ENCODE data around the gene MGAT5. TPM values are rescaled to one million over a fixed set of nuclear protein-coding genes. Genes with fewer than 3 reads are reported as not detected.

Gene MGAT5
- total RNA-seq, 1 donor from 2014 or later = 98.7 TPM

DNA sequence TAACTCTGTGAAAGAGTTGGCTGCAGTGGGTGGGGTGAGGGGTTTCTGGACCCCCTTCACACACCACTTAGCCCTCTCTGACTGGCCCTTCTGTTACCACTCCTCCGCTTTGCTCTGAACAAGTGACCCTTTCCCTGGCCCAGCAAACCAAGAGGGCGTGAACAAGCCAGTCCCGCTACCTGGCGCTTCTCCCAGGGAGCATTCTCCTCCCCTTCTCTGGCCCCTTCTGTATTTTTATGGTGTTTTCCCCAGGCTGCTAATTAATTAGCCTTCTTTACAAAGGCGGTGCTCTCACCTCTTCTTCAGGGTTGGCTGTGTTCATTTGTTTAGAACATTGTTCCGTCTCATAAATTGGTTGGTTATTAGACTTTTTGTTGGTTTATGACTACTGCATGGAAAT is 180.1 kb downstream of the MGAT5 start:
- TF ChIP-seq, protein P1, sequence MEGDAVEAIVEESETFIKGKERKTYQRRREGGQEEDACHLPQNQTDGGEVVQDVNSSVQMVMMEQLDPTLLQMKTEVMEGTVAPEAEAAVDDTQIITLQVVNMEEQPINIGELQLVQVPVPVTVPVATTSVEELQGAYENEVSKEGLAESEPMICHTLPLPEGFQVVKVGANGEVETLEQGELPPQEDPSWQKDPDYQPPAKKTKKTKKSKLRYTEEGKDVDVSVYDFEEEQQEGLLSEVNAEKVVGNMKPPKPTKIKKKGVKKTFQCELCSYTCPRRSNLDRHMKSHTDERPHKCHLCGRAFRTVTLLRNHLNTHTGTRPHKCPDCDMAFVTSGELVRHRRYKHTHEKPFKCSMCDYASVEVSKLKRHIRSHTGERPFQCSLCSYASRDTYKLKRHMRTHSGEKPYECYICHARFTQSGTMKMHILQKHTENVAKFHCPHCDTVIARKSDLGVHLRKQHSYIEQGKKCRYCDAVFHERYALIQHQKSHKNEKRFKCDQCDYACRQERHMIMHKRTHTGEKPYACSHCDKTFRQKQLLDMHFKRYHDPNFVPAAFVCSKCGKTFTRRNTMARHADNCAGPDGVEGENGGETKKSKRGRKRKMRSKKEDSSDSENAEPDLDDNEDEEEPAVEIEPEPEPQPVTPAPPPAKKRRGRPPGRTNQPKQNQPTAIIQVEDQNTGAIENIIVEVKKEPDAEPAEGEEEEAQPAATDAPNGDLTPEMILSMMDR (IDR thresholded peaks at IDR 0.05; ENCODE audit: borderline replicate concordance) = no peak
- H3K27me3 ChIP-seq (ENCODE audit: low read depth) = no peaks in the 10 kb centered on the region
- H3K9me3 ChIP-seq (replicated peaks) = no peaks in the 10 kb centered on the region
- peaks cover 88% of the 10 kb centered on the region for H3K36me3 ChIP-seq
- no peaks in the 10 kb centered on the region for H3K4me1 ChIP-seq
- no peak for DNase-seq
- no peak overlapping the region for H3K27ac ChIP-seq (replicated peaks)
- H3K4me3 ChIP-seq = no peak overlapping the region
- intact Hi-C loops (cut with micrococcal nuclease) = no loop called here

DNA sequence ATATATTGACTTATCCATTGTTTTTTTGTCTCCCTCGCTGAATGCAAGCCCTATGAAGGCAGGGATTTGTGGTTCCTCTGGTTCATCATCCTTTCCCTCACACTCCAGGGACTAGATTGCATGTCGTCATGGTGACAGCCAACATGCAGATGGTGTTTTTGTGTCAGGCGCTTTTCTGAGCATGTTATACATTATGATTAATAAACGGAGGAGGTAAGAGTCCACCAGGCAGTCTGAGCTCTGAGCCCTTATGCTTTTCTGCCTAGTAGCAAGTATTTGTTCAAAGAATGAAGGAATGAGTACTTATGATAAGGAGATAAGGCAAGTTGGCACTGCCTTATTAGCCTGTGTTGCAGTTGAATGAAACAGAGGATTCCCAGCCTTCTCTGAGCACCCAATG is 181.6 kb downstream of the MGAT5 start:
- H3K36me3 ChIP-seq = peaks cover 88% of the 10 kb centered on the region
- intact Hi-C loops (cut with micrococcal nuclease) = no loop called here

DNA sequence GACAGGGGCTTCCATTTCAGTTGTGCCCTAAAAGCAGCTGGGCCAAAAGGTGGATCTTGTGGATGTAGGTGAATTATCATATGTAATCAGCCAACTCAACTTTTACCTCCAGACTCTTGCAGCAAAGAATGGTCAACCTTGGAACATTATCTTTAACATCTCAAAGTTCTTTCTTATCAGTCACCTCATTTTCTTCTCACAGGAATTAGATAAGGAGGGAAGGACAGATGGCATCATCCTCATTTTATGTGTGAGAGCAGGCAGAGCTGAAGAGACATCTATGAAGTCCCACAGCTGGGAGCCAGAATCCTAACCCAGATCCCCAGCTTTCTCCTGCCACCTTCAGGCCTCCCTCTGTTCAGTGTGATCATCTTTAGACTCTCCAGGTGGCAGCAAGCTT is 182.1 kb downstream of the MGAT5 start:
- no peaks in the 10 kb centered on the region for H3K9me3 ChIP-seq (replicated peaks)
- H3K27ac ChIP-seq (replicated peaks) = no peak overlapping the region
- intact Hi-C loops (cut with micrococcal nuclease) = no loop called here
- H3K4me3 ChIP-seq = no peak overlapping the region
- no peaks in the 10 kb centered on the region for H3K27me3 ChIP-seq (ENCODE audit: low read depth)
- DNase-seq = no peak
- H3K4me1 ChIP-seq = peaks cover 7% of the 10 kb centered on the region
- TF ChIP-seq, protein P1 (IDR thresholded peaks at IDR 0.05; ENCODE audit: borderline replicate concordance) = no peak
- peaks cover 84% of the 10 kb centered on the region for H3K36me3 ChIP-seq

More for the DNA sequence above, 181.6 kb downstream of the MGAT5 start:
- no peak for DNase-seq
- Histone ChIP-seq H3K27me3 (ENCODE audit: low read depth) (no peaks in the 10 kb centered on the region), H3K9me3 (replicated peaks) (no peaks in the 10 kb centered on the region), H3K4me1 (peaks cover 3% of the 10 kb centered on the region), H3K27ac (replicated peaks) (no peak overlapping the region), H3K4me3 (no peak overlapping the region)
- TF ChIP-seq, protein P1 (IDR thresholded peaks at IDR 0.05; ENCODE audit: borderline replicate concordance) = no peak

DNA sequence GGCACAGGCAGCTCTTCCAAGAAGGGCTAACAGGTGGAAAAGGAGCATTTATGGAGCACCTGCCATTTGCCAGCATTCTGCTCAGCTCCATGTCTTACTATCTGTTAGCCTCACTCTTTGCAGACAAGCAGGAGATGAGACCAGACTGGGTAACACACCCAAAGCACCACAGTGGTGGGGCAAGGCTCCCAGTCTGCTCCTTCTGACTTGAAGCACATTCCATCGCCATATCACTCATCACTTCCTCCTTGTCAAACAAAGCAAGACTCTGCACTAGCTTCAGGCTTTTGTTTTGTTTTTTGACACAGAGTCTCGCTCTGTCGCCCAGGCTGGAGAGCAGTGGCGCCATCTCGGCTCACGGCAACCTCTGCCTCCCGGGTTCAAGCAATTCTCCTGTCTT is 182.8 kb downstream of the MGAT5 start:
- no peaks in the 10 kb centered on the region for H3K27me3 ChIP-seq (ENCODE audit: low read depth)
- TF ChIP-seq, protein P1 (IDR thresholded peaks at IDR 0.05; ENCODE audit: borderline replicate concordance) = no peak
- no peak for DNase-seq
- no peak overlapping the region for H3K4me3 ChIP-seq
- peaks cover 15% of the 10 kb centered on the region for H3K4me1 ChIP-seq
- intact Hi-C loops (cut with micrococcal nuclease) = no loop called here
- H3K9me3 ChIP-seq (replicated peaks) = no peaks in the 10 kb centered on the region
- peaks cover 78% of the 10 kb centered on the region for H3K36me3 ChIP-seq
- no peak overlapping the region for H3K27ac ChIP-seq (replicated peaks)

DNA sequence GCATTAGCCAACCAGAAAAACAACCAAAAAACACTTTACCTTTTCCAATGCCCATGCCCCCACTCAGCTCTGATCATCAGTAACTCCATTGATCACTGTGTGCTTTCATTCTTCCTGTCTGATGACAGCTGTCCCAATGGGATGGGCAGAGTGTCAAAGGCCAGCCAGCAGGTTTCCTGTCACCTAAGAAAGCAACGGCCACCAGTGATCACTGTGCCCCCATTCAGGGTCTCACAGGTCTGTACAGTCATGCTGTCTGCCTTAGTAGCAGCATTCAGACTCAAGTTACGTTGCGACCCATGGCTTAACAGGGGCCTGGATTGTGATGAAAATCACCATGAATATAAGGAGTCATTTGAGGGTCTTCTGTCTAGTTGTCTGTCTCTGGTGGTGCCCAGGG is 184.5 kb downstream of the MGAT5 start:
- Histone ChIP-seq H3K4me1 (peaks cover 18% of the 10 kb centered on the region), H3K27me3 (ENCODE audit: low read depth) (no peaks in the 10 kb centered on the region), H3K4me3 (no peak overlapping the region), H3K9me3 (replicated peaks) (no peaks in the 10 kb centered on the region), H3K27ac (replicated peaks) (no peak overlapping the region), H3K36me3 (peaks cover 73% of the 10 kb centered on the region)
- intact Hi-C loops (cut with micrococcal nuclease) = no loop called here
- TF ChIP-seq, protein P1 (IDR thresholded peaks at IDR 0.05; ENCODE audit: borderline replicate concordance) = no peak
- no peak for DNase-seq

Measured in left ventricle myocardium inferior (tissue), 1 donor.